ENCODE results near the gene OPN1LW. TPM values are rescaled to one million over a fixed set of nuclear protein-coding genes. Genes with fewer than 3 reads are reported as not detected.
A peak's percentile ranks its signal among the peaks of the same experiment; 100 is the strongest.

Gene OPN1LW
- total and polyA plus RNA-seq, 2 donors (not counting 1 experiment from before 2014, with no cell fraction given): not detected

DNA sequence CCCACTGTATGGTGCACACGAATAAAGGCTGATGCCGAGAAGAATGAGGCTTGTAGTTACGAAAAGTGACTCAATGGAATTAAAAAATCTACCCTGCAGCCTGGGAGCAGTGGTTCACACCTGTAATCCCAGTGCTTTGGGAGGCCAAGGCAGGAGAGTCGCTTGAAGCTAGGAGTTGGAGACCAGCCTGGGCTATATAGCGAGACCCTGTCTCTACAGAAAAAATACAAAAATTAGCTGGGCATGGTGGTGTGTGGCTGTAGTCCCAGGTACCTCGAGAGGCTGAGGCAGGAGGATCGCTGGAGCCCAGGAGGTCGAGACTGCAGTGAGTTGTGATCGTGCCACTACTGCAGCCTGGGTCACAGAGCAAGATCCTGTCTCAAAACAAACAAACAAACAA lies 11.7 kb upstream of the OPN1LW start:
- H2AFZ ChIP-seq (ENCODE audit: insufficient read depth, low read depth, low read length, poor library complexity, severe bottlenecking): no peak overlapping the region
- no peak overlapping the region for H3K9ac ChIP-seq (ENCODE audit: low read length)
- no peak overlapping the region for H3K4me3 Mint-ChIP-seq
- H3K27me3 Mint-ChIP-seq: no peaks in the 10 kb centered on the region
- CTCF ChIA-PET: no interaction called here
- H3K4me2 ChIP-seq (replicated peaks; ENCODE audit: low read depth, low read length, poor library complexity, severe bottlenecking): no peak overlapping the region
- intact Hi-C loops (cut with micrococcal nuclease): no loop called here
- H3K9me3 ChIP-seq (ENCODE audit: control extremely low read depth in 1 of 3, control insufficient read depth in 2 of 3, insufficient read depth in 1 of 3, low read length in 2 of 3): no peaks in the 10 kb centered on the region
- H3K36me3 ChIP-seq (replicated peaks in 1 of 2; ENCODE audit: control extremely low read depth in 1 of 2, control insufficient read depth in 1 of 2, extremely low read depth in 1 of 2, insufficient read depth in 2 of 2, low read length in 1 of 2): no peaks in the 10 kb centered on the region
- H3K9me3 Mint-ChIP-seq (ENCODE audit: insufficient read depth): no peaks in the 10 kb centered on the region
- no peaks in the 10 kb centered on the region for H3K27me3 ChIP-seq (replicated peaks in 1 of 4; ENCODE audit: control extremely low read depth in 1 of 4, control insufficient read depth in 3 of 4, insufficient read depth in 4 of 4, low read length in 3 of 4)
- ATAC-seq (ENCODE audit: low read depth): no peak
- H3K4me1 ChIP-seq (ENCODE audit: control insufficient read depth in 2 of 2, insufficient read depth in 2 of 2, low read length in 2 of 2): peaks cover 10 to 20% of the 10 kb centered on the region in 2 donors
- peaks cover 13% of the 10 kb centered on the region for H3K4me1 Mint-ChIP-seq
- no peak for TF ChIP-seq EZH2 (IDR thresholded peaks at IDR 0.05; ENCODE audit: borderline replicate concordance, insufficient read depth, low read depth, low read length, poor library complexity, severe bottlenecking)
- TF ChIP-seq, protein P1, sequence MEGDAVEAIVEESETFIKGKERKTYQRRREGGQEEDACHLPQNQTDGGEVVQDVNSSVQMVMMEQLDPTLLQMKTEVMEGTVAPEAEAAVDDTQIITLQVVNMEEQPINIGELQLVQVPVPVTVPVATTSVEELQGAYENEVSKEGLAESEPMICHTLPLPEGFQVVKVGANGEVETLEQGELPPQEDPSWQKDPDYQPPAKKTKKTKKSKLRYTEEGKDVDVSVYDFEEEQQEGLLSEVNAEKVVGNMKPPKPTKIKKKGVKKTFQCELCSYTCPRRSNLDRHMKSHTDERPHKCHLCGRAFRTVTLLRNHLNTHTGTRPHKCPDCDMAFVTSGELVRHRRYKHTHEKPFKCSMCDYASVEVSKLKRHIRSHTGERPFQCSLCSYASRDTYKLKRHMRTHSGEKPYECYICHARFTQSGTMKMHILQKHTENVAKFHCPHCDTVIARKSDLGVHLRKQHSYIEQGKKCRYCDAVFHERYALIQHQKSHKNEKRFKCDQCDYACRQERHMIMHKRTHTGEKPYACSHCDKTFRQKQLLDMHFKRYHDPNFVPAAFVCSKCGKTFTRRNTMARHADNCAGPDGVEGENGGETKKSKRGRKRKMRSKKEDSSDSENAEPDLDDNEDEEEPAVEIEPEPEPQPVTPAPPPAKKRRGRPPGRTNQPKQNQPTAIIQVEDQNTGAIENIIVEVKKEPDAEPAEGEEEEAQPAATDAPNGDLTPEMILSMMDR (IDR thresholded peaks at IDR 0.05): no peak
- no peak overlapping the region for H3K4me3 ChIP-seq (ENCODE audit: control extremely low read depth in 1 of 5, extremely low read depth in 1 of 5, insufficient read depth in 1 of 5, low read depth in 2 of 5, low read length in 4 of 5)
- H3K27ac Mint-ChIP-seq: no peak overlapping the region
- H3K27ac ChIP-seq (ENCODE audit: low read length in 2 of 2): no peak overlapping the region
- POLR2A ChIA-PET: no interaction called here
- 100% methylated on average over 3 of the region's 9 CpGs for WGBS (ENCODE audit: insufficient coverage)
- H3K79me2 ChIP-seq (ENCODE audit: control insufficient read depth, insufficient read depth, low read length): no peaks in the 10 kb centered on the region
- no peak for DNase-seq
- H4K20me1 ChIP-seq (ENCODE audit: control insufficient read depth, insufficient read depth, low read length, poor library complexity, severe bottlenecking): no peaks in the 10 kb centered on the region

DNA sequence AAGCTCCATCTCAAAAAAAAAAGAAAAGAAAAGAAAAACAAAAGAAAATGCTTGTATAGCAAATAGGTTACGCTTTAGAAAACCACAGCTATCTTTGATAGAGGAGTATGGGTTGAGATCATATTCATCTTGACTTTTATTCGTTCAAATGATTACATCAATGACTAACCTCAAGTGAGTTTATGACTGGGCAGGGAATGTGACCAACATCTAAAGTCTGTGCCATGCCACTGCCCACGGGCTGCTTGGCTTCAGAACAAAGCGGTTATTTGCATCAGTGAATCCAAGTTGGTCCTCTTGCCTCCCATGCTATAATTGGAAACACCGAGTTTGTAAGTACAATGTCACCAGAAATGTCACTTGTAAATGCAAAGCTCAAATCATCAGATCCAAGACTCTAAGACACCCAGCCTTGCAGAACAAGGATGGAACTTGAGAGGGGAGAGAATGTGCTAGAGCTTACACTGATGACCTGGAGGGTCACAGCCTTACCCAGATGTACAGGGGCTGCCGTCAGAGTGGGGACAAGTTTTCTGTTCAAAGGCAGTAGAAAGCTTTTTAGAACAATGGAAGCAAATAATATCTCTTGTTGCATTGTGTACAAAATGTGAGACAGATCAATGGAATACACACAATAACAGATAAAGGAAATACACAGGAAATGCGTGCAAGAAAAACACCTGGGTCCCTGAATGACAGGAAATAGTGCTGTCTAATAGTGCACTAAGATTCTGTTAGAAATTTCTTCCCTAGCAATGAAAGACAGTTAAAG lies 8.4 kb upstream of the OPN1LW start:
- Histone ChIP-seq H4K20me1 (ENCODE audit: control insufficient read depth, insufficient read depth, low read length, poor library complexity, severe bottlenecking) (no peaks in the 10 kb centered on the region), H3K27ac (ENCODE audit: low read length in 2 of 2) (no peak overlapping the region), H3K4me2 (replicated peaks; ENCODE audit: low read depth, low read length, poor library complexity, severe bottlenecking) (peak overlapping the region; percentile 77), H3K9ac (ENCODE audit: low read length) (no peak overlapping the region), H2AFZ (ENCODE audit: insufficient read depth, low read depth, low read length, poor library complexity, severe bottlenecking) (no peak overlapping the region), H3K79me2 (ENCODE audit: control insufficient read depth, insufficient read depth, low read length) (no peaks in the 10 kb centered on the region), H3K36me3 (replicated peaks in 1 of 2; ENCODE audit: control extremely low read depth in 1 of 2, control insufficient read depth in 1 of 2, extremely low read depth in 1 of 2, insufficient read depth in 2 of 2, low read length in 1 of 2) (no peaks in the 10 kb centered on the region), H3K27me3 (replicated peaks in 1 of 4; ENCODE audit: control extremely low read depth in 1 of 4, control insufficient read depth in 3 of 4, insufficient read depth in 4 of 4, low read length in 3 of 4) (no peaks in the 10 kb centered on the region), H3K4me3 (ENCODE audit: control extremely low read depth in 1 of 5, extremely low read depth in 1 of 5, insufficient read depth in 1 of 5, low read depth in 2 of 5, low read length in 4 of 5) (peak overlapping the region in 1 of 5 experiments; percentile 50), H3K9me3 (ENCODE audit: control extremely low read depth in 1 of 3, control insufficient read depth in 2 of 3, insufficient read depth in 1 of 3, low read length in 2 of 3) (no peaks in the 10 kb centered on the region), H3K4me1 (ENCODE audit: control insufficient read depth in 2 of 2, insufficient read depth in 2 of 2, low read length in 2 of 2) (peaks cover 10 to 22% of the 10 kb centered on the region in 2 donors)
- DNase-seq: peak; percentile 31
- Mint-ChIP-seq H3K4me1 (peaks cover 13% of the 10 kb centered on the region), H3K9me3 (ENCODE audit: insufficient read depth) (no peaks in the 10 kb centered on the region), H3K4me3 (peak overlapping the region; percentile 75), H3K27me3 (no peaks in the 10 kb centered on the region), H3K27ac (peak overlapping the region; percentile 81)
- POLR2A ChIA-PET: no interaction called here
- no CpG with 5 or more reads among the region's 7 CpGs for WGBS (ENCODE audit: insufficient coverage)
- intact Hi-C loops (cut with micrococcal nuclease): no loop called here
- TF ChIP-seq, protein P1 (IDR thresholded peaks at IDR 0.05): no peak
- no peak for TF ChIP-seq EZH2 (IDR thresholded peaks at IDR 0.05; ENCODE audit: borderline replicate concordance, insufficient read depth, low read depth, low read length, poor library complexity, severe bottlenecking)
- ATAC-seq (ENCODE audit: low read depth): no peak
- CTCF ChIA-PET: interaction anchor here (0.6 to 5.3 kb wide), 7 partner anchors 8 to 401 kb away, joined by 3 to 63 read pairs (median 3); no protein-coding TSS in a partner anchor

Data from B cell (primary cell).